Esophagus squamous epithelium (tissue), 5 donors: ENCODE results near the gene GCDH. TPM values are rescaled to one million over a fixed set of nuclear protein-coding genes. Genes with fewer than 3 reads are reported as not detected.
"Not testable (repeated sequence)": the region's sequence is repeated elsewhere in the genome, so short reads cannot be mapped to it uniquely, and the experiment has no call there.

Source experiments
- DNase-seq: peaks from one replicate; lab custom pipeline; 2025; lab: John Stamatoyannopoulos, UW
- H3K27ac ChIP-seq, 4 donors: fragments of 200-600 bp; sonication (generic); one replicate each; pipeline ENCODE4 v1.5.1; 2016 to 2019; ENCODE audit warnings: mild to moderate bottlenecking in 1 of 4
- H3K27me3 ChIP-seq, 4 donors: fragments of 200-600 bp; sonication (generic); 1 replicate in 3 of 4; 2 replicates in 1 of 4; pipeline versions ENCODE4 v1.5.1 to v1.6.0; 2017 to 2021; ENCODE audit warnings: antibody characterized with exemption in 1 of 4
- H3K36me3 ChIP-seq, 3 donors: fragments of 200-600 bp; sonication (generic); one replicate each; pipeline ENCODE4 v1.5.1; 2016 to 2019
- H3K4me1 ChIP-seq, 3 donors: fragments of 200-600 bp; sonication (generic); one replicate each; pipeline ENCODE4 v1.5.1; 2017 to 2019
- H3K4me3 ChIP-seq, 4 donors: fragments of 200-600 bp; sonication (generic); 1 replicate in 3 of 4; 2 replicates in 1 of 4; pipeline ENCODE4 v1.5.1; 2016 to 2019; ENCODE audit warnings: mild to moderate bottlenecking in 2 of 4, moderate library complexity in 1 of 4
- H3K9me3 ChIP-seq, 3 donors: fragments of 200-600 bp; sonication (generic); one replicate each; pipeline ENCODE4 v1.5.1; 2016 to 2019
- CTCF ChIP-seq, 6 experiments: fragments of 450-650 bp in 4 of 6; fragments of 200-600 bp in 2 of 6; sonication (generic) in 2 of 6; IDR thresholded peaks; one replicate each; pipeline ENCODE4 v1.5.1; 2016 to 2019; ENCODE audit warnings: antibody characterized with exemption in 6 of 6, mild to moderate bottlenecking in 4 of 6, moderate library complexity in 4 of 6
- POLR2A ChIP-seq, 4 donors: fragments of 450-650 bp; IDR thresholded peaks; one replicate each; pipeline ENCODE4 v1.6.1; 2017; ENCODE audit warnings: antibody characterized with exemption in 4 of 4, mild to moderate bottlenecking in 4 of 4, moderate library complexity in 3 of 4
- WGBS, 2 donors: methylation state at CpG; one replicate each; pipeline ENCODE4 v1.1.5; 2018; 5-methylcytosine and 5-hydroxymethylcytosine counted together
- intact Hi-C: fragments of 100-400 bp; cut with DNase I; formaldehyde crosslinking; loops from one replicate; pipeline ENCODE4 v1.15.0; 2022
- total RNA-seq, 4 donors: library from RNA; depleted of rRNA; stranded (reverse); fragments of >200 nt; gene quantifications; one replicate each; pipeline ENCODE4 v1.1.0, GENCODE V29; 2016
- donor health status: DM: yes; HTN: yes; CAD: no.

Gene GCDH
- 10 to 100 TPM; 20.9 to 44.1 (median 34.9) TPM for total RNA-seq

DNA sequence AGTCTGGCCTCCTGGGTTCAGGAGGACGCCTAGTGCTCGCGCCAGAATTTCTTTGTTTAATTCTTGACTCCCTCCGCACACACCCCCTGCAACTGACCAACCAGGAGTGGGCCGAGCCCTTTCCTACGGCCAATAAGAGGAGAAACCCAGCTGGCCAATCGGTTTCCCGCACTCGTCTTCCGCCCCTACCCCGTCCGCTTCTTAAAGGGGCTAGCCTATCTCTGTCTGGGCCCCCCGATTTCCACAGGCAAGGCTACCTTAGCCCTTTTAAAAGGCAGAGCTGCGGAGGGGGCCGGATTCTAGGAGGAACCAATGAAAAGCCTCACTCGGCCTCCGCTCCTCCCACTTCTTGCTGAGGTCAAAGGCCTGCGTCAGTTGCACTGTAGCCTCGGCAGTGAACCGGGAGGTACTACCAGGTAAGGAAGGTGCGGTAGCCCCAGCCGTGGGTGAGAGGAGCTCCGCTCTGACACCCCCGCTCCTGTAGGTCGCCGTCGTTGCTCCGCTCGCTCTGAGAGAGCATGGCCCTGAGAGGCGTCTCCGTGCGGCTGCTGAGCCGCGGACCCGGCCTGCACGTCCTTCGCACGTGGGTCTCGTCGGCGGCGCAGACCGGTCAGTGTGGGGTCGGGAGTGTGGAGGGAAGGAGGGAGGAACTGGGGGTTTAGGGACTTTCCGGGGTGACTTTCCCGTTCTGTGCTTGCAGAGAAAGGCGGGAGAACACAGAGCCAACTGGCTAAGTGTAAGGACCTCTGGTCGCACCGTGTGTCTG is at the start of gene GCDH:
TSS of gene GCDH (plus strand) at position 374 of the 766 bp plus-strand sequence. CDS start at position 519, 145 bp downstream.
- Histone ChIP-seq H3K36me3 (peaks cover under 1 to 38% (median 6%) of the 10 kb centered on the region in 3 donors), H3K9me3 (no peaks in the 10 kb centered on the region), H3K4me1 (peaks cover 11 to 29% (median 16%) of the 10 kb centered on the region in 3 donors), H3K27me3 (peaks cover 0 to 13% (median 0%) of the 10 kb centered on the region in 4 donors), H3K4me3 (peak within 1 kb of the TSS; percentile 62 to 98 (median 89)), H3K27ac (peak within 1 kb of the TSS; percentile 67 to 94 (median 90))
- TF ChIP-seq POLR2A (IDR thresholded peaks at IDR 0.05) (peak in 3 of 4 donors; percentile 69 to 88 (median 82)), CTCF (IDR thresholded peaks at IDR 0.05) (peak in 1 of 6 experiments; percentile 41)
- intact Hi-C loops, result no loop called here
- DNase-seq, result peak; percentile 97
- 0% methylated on average over 21 to 45 of the region's 49 CpGs for WGBS, 2 donors

- Histone ChIP-seq H3K4me1 (peaks cover 12 to 35% (median 17%) of the 10 kb centered on the region in 3 donors), H3K27me3 (peaks cover 0 to 97% (median 19%) of the 10 kb centered on the region in 4 donors), H3K27ac (no peak overlapping the region), H3K36me3 (no peaks in the 10 kb centered on the region), H3K9me3 (no peaks in the 10 kb centered on the region), H3K4me3 (no peak overlapping the region)
- intact Hi-C loops, result loop anchor here (5.0 kb wide), 1 partner anchor 70 kb away; no protein-coding TSS in a partner anchor
- 79 to 81% methylated on average over 13 to 18 of the region's 18 CpGs for WGBS, 2 donors
- no peak for TF ChIP-seq POLR2A (IDR thresholded peaks at IDR 0.05)
- TF ChIP-seq CTCF (IDR thresholded peaks at IDR 0.05), result no peak
- DNase-seq, result no peak
Measured at GRCh38 chr19:12842511-12842910, 48.4 kb upstream of the GCDH start.

GRCh38 chr19:12843328-12843727 is 47.6 kb upstream of the GCDH start:
- Histone ChIP-seq H3K27me3 (peaks cover 0 to 89% (median 17%) of the 10 kb centered on the region in 4 donors), H3K36me3 (no peaks in the 10 kb centered on the region), H3K4me3 (no peak overlapping the region), H3K27ac (no peak overlapping the region), H3K4me1 (peaks cover 12 to 35% (median 21%) of the 10 kb centered on the region in 3 donors), H3K9me3 (no peaks in the 10 kb centered on the region)
- 80 to 96% methylated on average over 1 to 5 of the region's 11 CpGs for WGBS, 2 donors
- intact Hi-C loops, result loop anchor here (5.0 kb wide), 1 partner anchor 71 kb away; no protein-coding TSS in a partner anchor
- no peak for DNase-seq
- no peak for TF ChIP-seq POLR2A (IDR thresholded peaks at IDR 0.05)
- TF ChIP-seq CTCF (IDR thresholded peaks at IDR 0.05), result no peak

- TF ChIP-seq CTCF (IDR thresholded peaks at IDR 0.05), result no peak
- no peak for TF ChIP-seq POLR2A (IDR thresholded peaks at IDR 0.05)
- intact Hi-C loops, result loop anchor here (5.0 kb wide), 1 partner anchor 72 kb away; no protein-coding TSS in a partner anchor
- H3K4me1 ChIP-seq, result peaks cover 5 to 27% (median 15%) of the 10 kb centered on the region in 3 donors
Measured at GRCh38 chr19:12843999-12844732, 46.8 kb upstream of the GCDH start.

DNA sequence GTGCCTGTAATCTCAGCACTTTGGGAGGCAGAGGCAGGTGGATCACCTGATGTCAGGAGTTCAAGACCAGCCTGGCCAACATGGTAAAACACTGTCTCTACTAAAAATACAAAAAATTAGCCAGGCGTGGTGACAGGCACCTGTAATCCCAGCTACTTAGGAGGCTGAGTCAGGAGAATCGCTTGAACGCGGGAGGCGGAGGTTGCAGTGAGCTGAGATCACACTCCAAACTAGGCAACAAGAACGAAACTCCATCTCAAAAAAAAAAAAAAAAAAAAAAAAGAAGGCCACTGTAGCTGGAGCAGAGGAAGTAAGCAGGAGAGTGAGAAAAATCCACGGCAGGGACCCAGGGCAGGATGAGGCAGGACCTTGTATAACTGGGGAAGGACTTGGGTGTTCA is 44.3 kb upstream of the GCDH start:
- H3K9me3 ChIP-seq, H3K36me3 ChIP-seq, DNase-seq, H3K27ac ChIP-seq, intact Hi-C loops, H3K4me3 ChIP-seq: not testable (repeated sequence)
- 77 to 80% methylated on average over 6 to 7 of the region's 7 CpGs for WGBS, 2 donors
- H3K27me3 ChIP-seq, result peaks cover 0 to 56% (median 4%) of the 10 kb centered on the region in 4 donors
- H3K4me1 ChIP-seq, result peaks cover 0 to 11% (median 9%) of the 10 kb centered on the region in 3 donors

More at GRCh38 chr19:12843999-12844732, 46.8 kb upstream of the GCDH start:
- DNase-seq, result no peak
- Histone ChIP-seq H3K4me3 (no peak overlapping the region), H3K27ac (no peak overlapping the region), H3K36me3 (no peaks in the 10 kb centered on the region), H3K9me3 (no peaks in the 10 kb centered on the region), H3K27me3 (peaks cover 0 to 80% (median 13%) of the 10 kb centered on the region in 4 donors)
- WGBS, 2 donors, result 61 to 74% methylated on average over 3 of the region's 3 CpGs
